ENCODE results near the gene UBALD2. TPM values are rescaled to one million over a fixed set of nuclear protein-coding genes. Genes with fewer than 3 reads are reported as not detected.
"Not testable (repeated sequence)": the region's sequence is repeated elsewhere in the genome, so short reads cannot be mapped to it uniquely, and the experiment has no call there.

The UBALD2 gene
- total and polyA plus RNA-seq, 7 donors, result 55.2 to 414 (median 135) TPM

- 0% methylated on average over 34 to 100 of the region's 102 CpGs for WGBS, 3 donors
- ATAC-seq, result peak; percentile 80 to 86 (median 82)
- H3K4me3 ChIP-seq, result peak within 1 kb of the TSS; percentile 76
- TF ChIP-seq, protein P1, sequence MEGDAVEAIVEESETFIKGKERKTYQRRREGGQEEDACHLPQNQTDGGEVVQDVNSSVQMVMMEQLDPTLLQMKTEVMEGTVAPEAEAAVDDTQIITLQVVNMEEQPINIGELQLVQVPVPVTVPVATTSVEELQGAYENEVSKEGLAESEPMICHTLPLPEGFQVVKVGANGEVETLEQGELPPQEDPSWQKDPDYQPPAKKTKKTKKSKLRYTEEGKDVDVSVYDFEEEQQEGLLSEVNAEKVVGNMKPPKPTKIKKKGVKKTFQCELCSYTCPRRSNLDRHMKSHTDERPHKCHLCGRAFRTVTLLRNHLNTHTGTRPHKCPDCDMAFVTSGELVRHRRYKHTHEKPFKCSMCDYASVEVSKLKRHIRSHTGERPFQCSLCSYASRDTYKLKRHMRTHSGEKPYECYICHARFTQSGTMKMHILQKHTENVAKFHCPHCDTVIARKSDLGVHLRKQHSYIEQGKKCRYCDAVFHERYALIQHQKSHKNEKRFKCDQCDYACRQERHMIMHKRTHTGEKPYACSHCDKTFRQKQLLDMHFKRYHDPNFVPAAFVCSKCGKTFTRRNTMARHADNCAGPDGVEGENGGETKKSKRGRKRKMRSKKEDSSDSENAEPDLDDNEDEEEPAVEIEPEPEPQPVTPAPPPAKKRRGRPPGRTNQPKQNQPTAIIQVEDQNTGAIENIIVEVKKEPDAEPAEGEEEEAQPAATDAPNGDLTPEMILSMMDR (IDR thresholded peaks at IDR 0.05), result no peak
- intact Hi-C loops (cut with DNase I), result loop anchor here in 1 of 2 donors (5.0 kb wide), 1 partner anchor 43 kb away; no protein-coding TSS in a partner anchor
- peak within 1 kb of the TSS; percentile 94 for H3K27ac ChIP-seq
- H3K27me3 ChIP-seq (ENCODE audit: insufficient read depth in 3 of 3, low read length in 2 of 3), result no peaks in the 10 kb centered on the region
- DNase-seq, result peak; percentile 72 to 89
- H3K9me3 ChIP-seq, result no peaks in the 10 kb centered on the region
- H3K4me1 ChIP-seq, result peaks cover 35% of the 10 kb centered on the region
- no peaks in the 10 kb centered on the region for H3K36me3 ChIP-seq (ENCODE audit: insufficient read depth in 1 of 2, low read depth in 1 of 2)
Measured at GRCh38 chr17:76240461-76241203, 24.5 kb upstream of the UBALD2 start, which contains the start of gene RNF157. RNF157 (minus strand) TSS chr17:76240493; CDS start chr17:76240240, 253 bp downstream.

DNA sequence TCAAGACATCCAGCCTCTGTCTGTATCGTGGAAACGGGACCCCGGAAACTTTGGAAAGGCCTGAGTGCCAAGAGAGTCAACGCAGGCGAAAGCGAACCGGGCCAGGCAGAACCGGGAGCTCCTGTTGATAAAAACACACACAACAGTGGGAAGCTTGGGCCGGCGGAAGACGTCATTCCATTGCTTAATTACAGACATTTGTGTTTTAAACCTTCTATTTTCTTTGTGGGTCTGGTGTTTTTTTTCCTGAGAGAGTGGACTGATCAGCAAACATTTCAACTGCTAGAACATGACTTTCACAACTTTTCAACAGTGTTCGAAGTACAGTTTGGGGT, 24.0 kb upstream of the UBALD2 start:
- Histone ChIP-seq H3K9me3 (no peaks in the 10 kb centered on the region), H3K4me3 (peak overlapping the region; percentile 73), H3K27ac (peak overlapping the region; percentile 94), H3K4me1 (peaks cover 41% of the 10 kb centered on the region), H3K36me3 (ENCODE audit: insufficient read depth in 1 of 2, low read depth in 1 of 2) (no peaks in the 10 kb centered on the region), H3K27me3 (ENCODE audit: insufficient read depth in 3 of 3, low read length in 2 of 3) (no peaks in the 10 kb centered on the region)
- 5 to 8% (median 5%) methylated on average over 12 of the region's 12 CpGs for WGBS, 3 donors
- TF ChIP-seq, protein P1 (IDR thresholded peaks at IDR 0.05), result no peak
- ATAC-seq, result peak in 3 of 4 donors; percentile 20 to 57 (median 52)
- peak; percentile 46 to 76 for DNase-seq
- intact Hi-C loops (cut with DNase I), result loop anchor here in 1 of 2 donors (5.0 kb wide), 1 partner anchor 44 kb away; no protein-coding TSS in a partner anchor

DNA sequence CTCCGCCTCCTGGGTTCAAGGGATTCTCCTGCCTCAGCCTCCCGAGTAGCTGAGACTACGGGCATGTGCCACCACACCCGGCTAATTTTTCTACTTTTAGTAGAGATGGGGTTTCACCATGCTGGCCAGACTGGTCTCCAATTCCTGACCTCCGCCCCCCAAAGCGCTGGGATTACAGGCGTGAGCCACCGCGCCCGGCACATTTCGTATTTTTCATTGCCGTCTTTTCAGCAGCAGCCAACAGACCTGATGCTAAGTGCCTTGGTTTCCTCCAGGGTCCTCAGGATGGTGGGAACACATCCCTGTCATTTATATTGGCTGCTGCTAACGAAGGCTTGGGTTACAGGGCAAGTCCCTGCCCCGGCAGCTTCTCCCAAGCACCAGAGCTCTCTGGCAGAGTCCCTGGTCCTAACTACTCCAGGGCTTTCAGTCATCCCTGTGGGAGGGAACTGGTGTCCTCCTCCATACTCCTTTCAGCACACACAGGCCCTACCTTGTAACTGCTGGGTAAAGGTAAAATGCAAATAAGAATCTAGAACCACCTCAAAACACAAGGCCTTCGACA, 23.4 kb upstream of the UBALD2 start:
- 55 to 78% (median 57%) methylated on average over 15 of the region's 15 CpGs for WGBS, 3 donors
- TF ChIP-seq, protein P1 (IDR thresholded peaks at IDR 0.05), result no peak
- intact Hi-C loops (cut with DNase I), result loop anchor here in 1 of 2 donors (5.0 kb wide), 1 partner anchor 44 kb away; no protein-coding TSS in a partner anchor
- Histone ChIP-seq H3K9me3 (no peaks in the 10 kb centered on the region), H3K4me1 (peaks cover 45% of the 10 kb centered on the region), H3K36me3 (ENCODE audit: insufficient read depth in 1 of 2, low read depth in 1 of 2) (no peaks in the 10 kb centered on the region), H3K4me3 (peak overlapping the region; percentile 73), H3K27ac (peak overlapping the region; percentile 94), H3K27me3 (ENCODE audit: insufficient read depth in 3 of 3, low read length in 2 of 3) (no peaks in the 10 kb centered on the region)
- ATAC-seq (peak in 2 of 4 donors; percentile 23 to 25), DNase-seq (no peak)

DNA sequence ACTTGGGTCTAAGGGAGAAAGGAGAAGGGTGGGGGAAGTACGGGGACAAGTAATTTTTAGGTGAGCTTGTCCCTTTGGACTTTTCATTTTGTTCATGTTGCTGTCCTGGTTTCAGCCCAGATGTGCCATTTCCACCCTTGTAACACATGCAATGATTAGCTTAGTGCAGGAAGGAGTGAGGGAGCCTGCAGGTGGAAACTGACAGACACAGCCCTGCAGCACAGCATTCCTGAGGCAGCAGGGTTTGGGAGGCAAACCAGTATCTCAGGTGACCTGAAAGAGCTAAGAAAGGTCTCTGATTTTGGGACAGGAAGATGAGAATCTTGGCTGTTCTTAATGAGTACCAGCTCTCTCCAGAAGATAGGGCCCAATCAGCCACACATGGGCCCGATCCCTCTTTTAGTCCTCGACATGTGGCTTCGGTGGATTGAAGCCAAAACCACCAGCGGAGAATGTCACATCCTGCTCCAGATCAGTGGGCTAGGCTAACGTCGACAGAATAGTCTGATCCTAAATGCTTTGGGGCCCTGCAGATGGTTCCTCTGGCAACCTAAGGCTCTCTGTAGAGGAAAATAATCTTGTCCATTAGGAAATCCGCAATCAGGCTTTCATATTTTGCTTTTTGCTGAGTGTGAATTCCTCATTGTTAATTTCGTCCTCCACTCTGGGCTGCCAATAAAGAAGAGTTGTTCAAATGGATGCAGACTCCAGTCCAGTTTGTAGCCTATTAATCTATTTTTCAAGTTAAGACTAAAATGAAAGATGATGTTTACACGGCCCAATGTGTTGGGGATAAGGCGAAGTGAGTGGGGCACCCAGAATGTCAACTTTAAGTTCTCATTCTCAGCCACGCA, 21.1 kb upstream of the UBALD2 start:
- no peaks in the 10 kb centered on the region for H3K36me3 ChIP-seq (ENCODE audit: insufficient read depth in 1 of 2, low read depth in 1 of 2)
- H3K4me3 ChIP-seq, result no peak overlapping the region
- intact Hi-C loops (cut with DNase I), result loop anchor here in 1 of 2 donors (5.0 kb wide), 1 partner anchor 47 kb away; no protein-coding TSS in a partner anchor
- 48 to 69% (median 58%) methylated on average over 12 of the region's 12 CpGs for WGBS, 3 donors
- H3K27ac ChIP-seq, result peak overlapping the region; percentile 47
- no peaks in the 10 kb centered on the region for H3K27me3 ChIP-seq (ENCODE audit: insufficient read depth in 3 of 3, low read length in 2 of 3)
- peaks cover 66% of the 10 kb centered on the region for H3K4me1 ChIP-seq
- ATAC-seq (no peak), DNase-seq (peak in 1 of 2 donors; percentile 50)
- no peaks in the 10 kb centered on the region for H3K9me3 ChIP-seq
- TF ChIP-seq, protein P1 (IDR thresholded peaks at IDR 0.05), result no peak

GRCh38 chr17:76244721-76245120, 20.4 kb upstream of the UBALD2 start:
- not testable (repeated sequence) for H3K27me3 ChIP-seq (ENCODE audit: insufficient read depth in 3 of 3, low read length in 2 of 3); H3K36me3 ChIP-seq (ENCODE audit: insufficient read depth in 1 of 2, low read depth in 1 of 2); H3K4me3 ChIP-seq; ATAC-seq; H3K9me3 ChIP-seq
- peak in 1 of 2 donors; percentile 27 for DNase-seq
- Histone ChIP-seq H3K4me1 (peaks cover 68% of the 10 kb centered on the region), H3K27ac (peak overlapping the region; percentile 47)
- 91 to 94% (median 94%) methylated on average over 8 of the region's 8 CpGs for WGBS, 3 donors
- intact Hi-C loops (cut with DNase I), result loop anchor here in 1 of 2 donors (5.0 kb wide), 1 partner anchor 47 kb away; no protein-coding TSS in a partner anchor
